ENCODE results near the gene ABR.

Gene ABR

DNA sequence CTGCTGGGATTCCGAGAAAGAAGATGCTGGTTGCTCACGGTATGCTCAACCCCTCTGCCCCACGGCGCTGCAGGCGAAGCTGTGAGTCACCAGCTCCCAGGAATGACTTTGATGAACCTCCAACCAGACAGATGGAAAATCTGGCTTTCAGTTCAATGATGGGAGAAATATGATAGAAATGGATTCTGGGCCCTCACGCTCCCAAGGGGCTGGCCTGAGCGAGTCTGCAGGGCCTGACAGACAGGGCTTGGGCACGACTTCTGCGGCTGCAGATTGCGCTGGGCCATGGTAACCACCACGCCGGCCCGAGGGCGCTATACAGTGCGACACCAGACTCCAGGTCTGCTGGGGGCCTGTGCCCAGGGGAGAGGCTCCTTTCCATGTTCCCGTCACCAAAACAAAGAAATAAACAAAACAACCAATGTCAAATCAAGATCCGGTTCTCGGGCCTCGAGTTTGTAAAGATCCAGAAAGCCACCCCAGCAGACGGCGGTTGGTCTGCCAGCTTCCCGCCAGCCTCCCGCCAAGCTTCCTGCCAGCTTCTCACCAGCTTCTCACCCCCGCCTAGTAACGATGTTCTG is 11.1 kb upstream of the ABR start:
- FAIRE-seq (no peak), DNase-seq (ENCODE audit: insufficient read length, low spot score) (peak; percentile 84)
- no peak for TF ChIP-seq POLR2A (IDR thresholded peaks at IDR 0.05; ENCODE audit: low read depth, low read length)

- FAIRE-seq: no peak
- no peak for DNase-seq (ENCODE audit: insufficient read length, low spot score)
- TF ChIP-seq POLR2A (IDR thresholded peaks at IDR 0.05; ENCODE audit: low read depth, low read length): no peak
Observed at GRCh38 chr17:1188812-1189504, 9.2 kb upstream of the ABR start.

GRCh38 chr17:1186923-1187771 is 7.4 kb upstream of the ABR start:
- FAIRE-seq (no peak), DNase-seq (ENCODE audit: insufficient read length, low spot score) (peak; percentile 93)
- TF ChIP-seq POLR2A (IDR thresholded peaks at IDR 0.05; ENCODE audit: low read depth, low read length): no peak

DNA sequence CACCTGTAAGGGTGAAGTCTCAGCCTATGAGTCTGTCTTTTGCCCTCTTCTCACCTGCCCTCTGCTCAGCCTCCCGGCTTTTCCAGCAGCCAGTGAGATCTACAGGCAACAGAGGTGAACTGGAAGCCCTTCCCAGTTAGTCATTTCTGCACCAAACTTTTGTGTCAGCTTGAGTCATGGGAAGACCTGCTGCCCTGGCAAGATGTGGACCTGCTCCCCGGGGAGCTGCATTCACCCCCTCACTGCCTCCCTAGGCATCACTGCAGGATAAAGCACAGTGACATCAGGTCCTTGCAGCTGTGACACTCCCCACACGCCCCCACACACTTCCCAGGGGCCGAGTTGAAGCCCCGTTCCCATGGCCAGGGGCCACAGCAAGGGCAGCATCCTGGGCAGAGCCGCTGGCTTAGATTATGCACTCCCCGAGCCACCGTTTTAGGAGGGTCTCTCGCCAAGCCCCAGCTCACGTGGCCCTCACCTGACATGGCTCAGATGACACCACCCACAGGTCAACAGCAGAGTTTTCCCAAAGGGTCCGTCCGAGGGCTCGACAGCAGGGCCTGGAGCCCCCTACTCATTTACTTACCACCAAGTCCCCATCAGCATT is 6.5 kb upstream of the ABR start:
- no peak for FAIRE-seq
- peak; percentile 76 for DNase-seq (ENCODE audit: insufficient read length, low spot score)
- TF ChIP-seq POLR2A (IDR thresholded peaks at IDR 0.05; ENCODE audit: low read depth, low read length): no peak

DNA sequence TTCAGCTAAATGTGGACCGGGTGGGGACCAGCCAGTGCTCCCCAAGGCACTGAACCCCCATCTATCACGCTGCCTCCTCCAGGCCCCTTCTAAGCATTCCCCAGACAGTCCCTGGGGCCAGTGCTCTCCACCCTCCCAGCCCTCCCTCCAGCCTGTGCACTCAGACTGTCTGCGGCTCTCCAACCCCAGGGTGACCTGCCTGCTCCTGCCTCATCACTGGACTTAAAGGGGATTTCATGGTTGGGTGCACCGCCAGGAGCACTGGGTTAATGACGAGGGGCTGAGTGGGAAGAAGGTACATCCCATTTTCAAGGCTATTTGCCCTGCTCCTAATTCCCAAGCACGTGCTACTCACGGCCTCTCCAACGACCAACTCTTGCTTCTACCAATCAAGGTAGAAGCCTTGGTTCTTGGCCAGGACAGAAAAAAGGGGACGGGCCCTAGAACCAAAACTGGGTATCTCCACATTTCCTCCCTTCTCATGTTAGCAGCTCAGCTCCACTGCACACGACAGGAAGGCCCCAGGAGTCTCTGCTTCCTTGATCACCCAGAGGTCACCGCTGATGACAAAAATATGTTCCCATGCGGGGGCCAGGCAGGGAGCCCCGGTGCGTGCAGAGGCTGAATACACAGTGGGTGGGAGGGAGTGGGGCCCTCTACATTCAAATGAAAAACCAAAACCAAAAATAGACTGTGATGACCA is 3.5 kb upstream of the ABR start:
- DNase-seq (ENCODE audit: insufficient read length, low spot score) (no peak), FAIRE-seq (no peak)
- no peak for TF ChIP-seq POLR2A (IDR thresholded peaks at IDR 0.05; ENCODE audit: low read depth, low read length)

DNA sequence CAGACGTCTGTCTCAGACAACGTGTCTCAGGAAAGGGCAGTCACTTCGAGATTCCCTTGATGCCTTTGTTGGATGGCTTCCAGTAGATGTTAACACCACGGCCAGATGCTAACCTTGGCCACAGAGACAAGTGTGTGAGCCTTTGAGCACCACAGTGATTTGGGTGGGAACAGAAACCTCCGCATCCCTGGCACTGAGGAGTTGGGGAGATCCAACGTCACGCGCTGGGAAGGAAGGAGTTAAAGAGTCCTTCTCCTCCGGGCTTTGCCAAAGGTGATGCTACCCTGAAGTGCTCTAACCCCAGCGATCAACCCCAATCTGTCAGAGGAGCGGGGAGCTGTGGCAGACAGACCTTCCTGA is 3.0 kb upstream of the ABR start:
- DNase-seq (ENCODE audit: insufficient read length, low spot score) (no peak), FAIRE-seq (no peak)

GRCh38 chr17:1181753-1182137 is 2.0 kb upstream of the ABR start:
- TF ChIP-seq POLR2A (IDR thresholded peaks at IDR 0.05; ENCODE audit: low read depth, low read length): no peak
- FAIRE-seq (no peak), DNase-seq (ENCODE audit: insufficient read length, low spot score) (no peak)

More for the DNA sequence above, 3.0 kb upstream of the ABR start:
- no peak for TF ChIP-seq POLR2A (IDR thresholded peaks at IDR 0.05; ENCODE audit: low read depth, low read length)

GRCh38 chr17:1180958-1181752 is 1.4 kb upstream of the ABR start:
- no peak for TF ChIP-seq POLR2A (IDR thresholded peaks at IDR 0.05; ENCODE audit: low read depth, low read length)
- FAIRE-seq: no peak
- no peak for DNase-seq (ENCODE audit: insufficient read length, low spot score)

DNA sequence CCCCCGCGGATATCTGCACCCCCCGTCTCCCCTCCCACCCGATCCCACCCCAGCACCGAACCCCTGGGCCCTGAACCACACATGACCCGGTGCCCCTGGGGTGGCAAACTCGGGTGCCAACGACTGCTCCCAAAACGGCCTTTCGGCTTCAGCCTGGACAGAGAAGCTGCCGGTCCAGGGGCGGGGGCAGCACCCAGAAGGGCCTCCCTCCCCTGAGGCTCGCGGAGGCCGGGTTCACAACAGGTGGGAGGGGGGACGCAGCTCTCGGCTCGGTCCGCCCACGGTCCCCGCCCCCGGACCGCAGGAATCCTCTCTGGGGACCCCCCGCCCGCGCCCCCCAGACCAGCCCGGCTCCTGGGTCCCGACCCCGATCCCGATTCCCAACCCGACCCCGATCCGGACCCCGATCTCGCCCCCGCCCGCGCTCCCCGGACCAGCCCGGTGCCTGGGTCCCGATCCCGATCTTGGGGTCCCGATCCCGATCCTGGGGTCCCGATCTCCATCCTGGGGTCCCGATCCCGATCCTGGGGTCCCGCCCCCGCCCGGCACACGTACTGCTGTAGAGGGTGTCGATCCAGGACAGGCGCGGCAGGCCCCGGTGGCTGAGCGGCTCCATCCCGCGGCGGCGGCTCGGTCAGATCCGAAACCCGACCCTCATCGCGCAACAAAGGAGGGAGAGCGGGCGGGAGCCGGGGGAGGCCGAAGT is 516 bp downstream of the ABR start:
- FAIRE-seq (no peak), DNase-seq (ENCODE audit: insufficient read length, low spot score) (peak; percentile 59)
- TF ChIP-seq POLR2A (IDR thresholded peaks at IDR 0.05; ENCODE audit: low read depth, low read length): no peak

GRCh38 chr17:1177016-1177700 is 2.6 kb downstream of the ABR start:
- FAIRE-seq (peak; percentile 72), DNase-seq (ENCODE audit: insufficient read length, low spot score) (peak; percentile 74)

DNA sequence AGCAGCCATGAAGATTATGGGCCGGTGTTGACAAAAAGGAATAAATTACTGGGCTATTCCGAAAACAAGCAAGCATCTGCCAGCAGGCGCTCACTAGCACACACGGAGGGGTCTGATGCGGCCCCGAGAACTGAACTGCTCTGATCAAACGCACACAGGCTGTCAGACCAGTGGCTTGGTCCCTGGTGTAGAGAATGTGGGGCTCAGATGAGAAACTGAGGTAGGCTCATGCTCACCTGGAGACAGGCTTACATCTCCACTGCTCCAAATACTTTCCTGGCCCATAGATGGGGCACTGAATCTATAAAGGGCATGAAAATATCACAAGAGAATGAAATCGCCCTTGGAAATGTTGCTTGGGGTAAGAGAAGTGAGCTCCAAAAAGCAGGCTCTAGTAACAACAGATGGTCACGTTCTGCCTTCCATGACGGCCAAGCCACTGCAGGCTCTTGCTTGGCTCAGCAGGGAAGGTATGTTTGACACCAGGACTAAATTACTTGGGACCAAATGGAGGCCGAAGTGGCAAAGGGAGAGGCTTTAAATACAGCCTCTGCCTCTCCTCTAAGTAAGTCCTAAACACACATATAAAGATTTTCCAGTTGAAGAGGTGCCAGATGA is 5.4 kb downstream of the ABR start:
- FAIRE-seq (no peak), DNase-seq (ENCODE audit: insufficient read length, low spot score) (no peak)
- no peak for TF ChIP-seq POLR2A (IDR thresholded peaks at IDR 0.05; ENCODE audit: low read depth, low read length)

More at GRCh38 chr17:1177016-1177700, 2.6 kb downstream of the ABR start:
- TF ChIP-seq POLR2A (IDR thresholded peaks at IDR 0.05; ENCODE audit: low read depth, low read length): no peak

Data from H54 (cell line).